ENCODE data around the gene TEX53. TPM values are rescaled to one million over a fixed set of nuclear protein-coding genes. Genes with fewer than 3 reads are reported as not detected.

Gene TEX53
- total RNA-seq, 1 donor from 2014 or later, result not detected

- H3K36me3 ChIP-seq, result peaks cover 27 to 28% of the 10 kb centered on the region in 2 donors
- intact Hi-C loops (cut with DNase I), result no loop called here
- no peaks in the 10 kb centered on the region for H3K9me3 ChIP-seq
Observed at GRCh38 chr9:114643896-114644295, 13.7 kb downstream of the TEX53 start.

GRCh38 chr9:114643001-114643400, 14.6 kb downstream of the TEX53 start:
- Histone ChIP-seq H3K27me3 (no peaks in the 10 kb centered on the region), H3K4me1 (no peaks in the 10 kb centered on the region), H3K4me3 (no peak overlapping the region), H3K36me3 (peaks cover 31 to 37% of the 10 kb centered on the region in 2 donors), H3K27ac (no peak overlapping the region), H3K9me3 (no peaks in the 10 kb centered on the region)
- TF ChIP-seq CTCF (IDR thresholded peaks at IDR 0.05), result no peak
- intact Hi-C loops (cut with DNase I), result no loop called here
- DNase-seq (ENCODE audit: low spot score in 2 of 2), result no peak

More at GRCh38 chr9:114643896-114644295, 13.7 kb downstream of the TEX53 start:
- Histone ChIP-seq H3K27ac (no peak overlapping the region), H3K4me3 (no peak overlapping the region), H3K4me1 (no peaks in the 10 kb centered on the region), H3K27me3 (no peaks in the 10 kb centered on the region)
- no peak for TF ChIP-seq CTCF (IDR thresholded peaks at IDR 0.05)
- no peak for DNase-seq (ENCODE audit: low spot score in 2 of 2)

GRCh38 chr9:114641967-114642366, 15.6 kb downstream of the TEX53 start:
- Histone ChIP-seq H3K4me1 (no peaks in the 10 kb centered on the region), H3K9me3 (no peaks in the 10 kb centered on the region), H3K4me3 (no peak overlapping the region), H3K36me3 (peaks cover 33 to 40% of the 10 kb centered on the region in 2 donors), H3K27ac (no peak overlapping the region), H3K27me3 (no peaks in the 10 kb centered on the region)
- no peak for TF ChIP-seq CTCF (IDR thresholded peaks at IDR 0.05)
- DNase-seq (ENCODE audit: low spot score in 2 of 2), result no peak
- intact Hi-C loops (cut with DNase I), result no loop called here

- intact Hi-C loops (cut with DNase I), result no loop called here
- no peak for DNase-seq (ENCODE audit: low spot score in 2 of 2)
- H3K36me3 ChIP-seq, result peaks cover 37 to 47% of the 10 kb centered on the region in 2 donors
Observed at GRCh38 chr9:114638404-114638803, 19.2 kb downstream of the TEX53 start.

GRCh38 chr9:114634387-114634786, 23.2 kb downstream of the TEX53 start:
- no peak for DNase-seq (ENCODE audit: low spot score in 2 of 2)
- no peaks in the 10 kb centered on the region for H3K9me3 ChIP-seq
- no peaks in the 10 kb centered on the region for H3K27me3 ChIP-seq
- intact Hi-C loops (cut with DNase I), result no loop called here
- no peak overlapping the region for H3K27ac ChIP-seq
- H3K36me3 ChIP-seq, result peaks cover 56 to 64% of the 10 kb centered on the region in 2 donors
- H3K4me1 ChIP-seq, result no peaks in the 10 kb centered on the region
- no peak overlapping the region for H3K4me3 ChIP-seq
- TF ChIP-seq CTCF (IDR thresholded peaks at IDR 0.05), result no peak

More at GRCh38 chr9:114638404-114638803, 19.2 kb downstream of the TEX53 start:
- no peak for TF ChIP-seq CTCF (IDR thresholded peaks at IDR 0.05)
- Histone ChIP-seq H3K27me3 (no peaks in the 10 kb centered on the region), H3K4me1 (no peaks in the 10 kb centered on the region), H3K4me3 (no peak overlapping the region), H3K9me3 (no peaks in the 10 kb centered on the region), H3K27ac (no peak overlapping the region)
